Lower leg skin (tissue), 3 donors: ENCODE data around the gene DUOXA2.
"Not testable (repeated sequence)": the region's sequence is repeated elsewhere in the genome, so short reads cannot be mapped to it uniquely, and the experiment has no call there.

Source experiments
- CTCF ChIP-seq, 3 donors: fragments of 450-650 bp; IDR thresholded peaks; one replicate each; pipeline ENCODE4 v1.5.1; 2016; ENCODE audit warnings: antibody characterized with exemption in 3 of 3, mild to moderate bottlenecking in 3 of 3, moderate library complexity in 2 of 3
- POLR2A ChIP-seq, 2 donors: fragments of 450-650 bp; IDR thresholded peaks; one replicate each; pipeline ENCODE4 v1.6.1; 2016 to 2017; ENCODE audit warnings: antibody characterized with exemption in 2 of 2, mild to moderate bottlenecking in 1 of 2, moderate library complexity in 1 of 2

DNA sequence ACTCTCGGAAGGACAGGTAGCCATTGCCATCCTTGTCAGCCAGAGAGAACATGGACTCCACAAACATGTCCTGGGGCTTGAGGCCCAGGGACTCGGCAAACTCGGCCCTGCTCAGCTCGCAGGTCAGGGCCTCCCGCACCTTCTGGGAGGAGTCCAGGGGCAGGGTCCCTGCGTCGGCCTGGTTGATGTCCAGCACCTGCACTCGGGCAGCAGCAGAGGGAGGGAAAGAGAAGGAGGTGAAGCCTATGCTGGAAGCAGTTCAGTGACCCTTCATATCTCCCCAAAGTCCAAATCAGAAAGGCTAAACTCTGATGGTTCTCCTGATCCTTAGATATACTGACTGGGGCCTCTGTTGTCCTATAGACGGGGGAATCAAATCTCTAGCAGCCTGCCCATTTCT, 10.0 kb upstream of the DUOXA2 start:
- TF ChIP-seq CTCF, POLR2A (IDR thresholded peaks at IDR 0.05): not testable (repeated sequence)
